A549 (cell line): ENCODE data around the gene CX3CL1. TPM values are rescaled to one million over a fixed set of nuclear protein-coding genes. Genes with fewer than 3 reads are reported as not detected.

Source experiments
- ATAC-seq, 2 experiments: fragments of 200-7000 bp in 1 of 2; fragments of >200 bp in 1 of 2; cut with Nextera tagmentation in 1 of 2; cut with Tn5 transposase in 1 of 2; 3 replicates each; pipeline versions ENCODE4 v1.8.0 to v1.9.1; 2018 to 2020; ENCODE audit warnings: mild to moderate bottlenecking in 1 of 2, moderate library complexity in 1 of 2
- CTCF ChIA-PET: fragments of 300-600 bp; sonication (Branson Sonifier 250); formaldehyde crosslinking; extraction: SDS; loops from one replicate; lab custom pipeline; 2021; ENCODE audit warnings: antibody characterized with exemption, inconsistent platforms; lab: Yijun Ruan, JAX
- POLR2A ChIA-PET: fragments of 350-600 bp; formaldehyde crosslinking; extraction: SDS; loops from one replicate; lab custom pipeline; 2021; ENCODE audit warnings: antibody characterized with exemption, inconsistent platforms; lab: Yijun Ruan, JAX
- DNase-seq, 2 experiments: peaks; one replicate each; pipeline versions ENCODE4 v3.0.0 to v3.0.0-alpha.2; 2011 to 2016; ENCODE audit warnings: low read depth in 1 of 2, low spot score in 1 of 2
- FAIRE-seq: peaks from 2 replicates; lab custom pipeline; 2011; peaks lifted over from hg19 to GRCh38; lab: Jason Lieb, UNC
- H3K27ac ChIP-seq, 2 experiments: fragments of >200 bp; sonication (Bioruptor Twin); formaldehyde crosslinking; 3 replicates each; pipeline ENCODE4 v1.5.1; 2016 to 2017
- H3K4me1 ChIP-seq: fragments of >200 bp; sonication (Bioruptor Twin); formaldehyde crosslinking; 3 replicates; pipeline ENCODE4 v1.6.1; 2016
- H3K4me2 ChIP-seq: fragments of >200 bp; sonication (Bioruptor Twin); formaldehyde crosslinking; 3 replicates; pipeline ENCODE4 v1.6.1; 2016
- H3K4me3 ChIP-seq: fragments of >200 bp; sonication (Bioruptor Twin); formaldehyde crosslinking; 3 replicates; pipeline ENCODE4 v1.5.1; 2016
- H3K9me3 ChIP-seq: fragments of >200 bp; sonication (Bioruptor Twin); formaldehyde crosslinking; 3 replicates; pipeline ENCODE4 v1.6.1; 2016
- CBX8 ChIP-seq: fragments of 200-600 bp; sonication (generic); IDR thresholded peaks from 2 replicates; pipeline ENCODE4 v1.6.1; 2016
- CTCF ChIP-seq: fragments of >200 bp; sonication (Bioruptor Twin); formaldehyde crosslinking; IDR thresholded peaks from 3 replicates; pipeline ENCODE4 v1.5.1; 2016
- ELK1 ChIP-seq: fragments of 150-350 bp; IDR thresholded peaks from 2 replicates; pipeline ENCODE4 v1.6.1; 2014; ENCODE audit warnings: low read depth, mild to moderate bottlenecking, low read length
- EP300 ChIP-seq, 2 experiments: fragments of >200 bp; sonication (Bioruptor Twin); formaldehyde crosslinking; IDR thresholded peaks; 2 replicates in 1 of 2; 3 replicates in 1 of 2; pipeline ENCODE4 v1.6.1; 2016 to 2017
- FOXS1 ChIP-seq: fragments of 250-450 bp; sonication (Bioruptor Pico); IDR thresholded peaks from 2 replicates; pipeline ENCODE4 v1.5.0; 2020; ENCODE audit warnings: mild to moderate bottlenecking, moderate library complexity
- HOXA7 ChIP-seq: fragments of 250-450 bp; sonication (Bioruptor Pico); IDR thresholded peaks from 2 replicates; pipeline ENCODE4 v1.5.0; 2020; ENCODE audit warnings: mild to moderate bottlenecking, moderate library complexity
- HOXB13 ChIP-seq: fragments of 250-450 bp; sonication (Bioruptor Pico); IDR thresholded peaks from 2 replicates; pipeline ENCODE4 v1.5.0; 2020; ENCODE audit warnings: low read depth, mild to moderate bottlenecking, moderate library complexity
- HOXB5 ChIP-seq: fragments of 250-450 bp; sonication (Bioruptor Pico); IDR thresholded peaks from 2 replicates; pipeline ENCODE4 v1.5.0; 2020; ENCODE audit warnings: mild to moderate bottlenecking, moderate library complexity
- JUN ChIP-seq, 2 experiments: fragments of >200 bp; sonication (Bioruptor Twin); formaldehyde crosslinking; IDR thresholded peaks; 2 replicates in 1 of 2; 3 replicates in 1 of 2; pipeline ENCODE4 v1.6.1; 2016 to 2017
- KDM5A ChIP-seq: fragments of 200-600 bp; sonication (generic); IDR thresholded peaks from 2 replicates; pipeline ENCODE4 v1.6.1; 2016; ENCODE audit warnings: antibody characterized with exemption, mild to moderate bottlenecking
- NPAS2 ChIP-seq: fragments of 250-450 bp; sonication (Bioruptor Pico); IDR thresholded peaks from 2 replicates; pipeline ENCODE4 v1.8.0; 2022; ENCODE audit warnings: mild to moderate bottlenecking, moderate library complexity, borderline replicate concordance
- PBX3 ChIP-seq: IDR thresholded peaks from 2 replicates; pipeline ENCODE4 v1.6.1; 2012
- RAD21 ChIP-seq, 2 experiments: fragments of >200 bp in 1 of 2; sonication (Bioruptor Twin) in 1 of 2; formaldehyde crosslinking in 1 of 2; IDR thresholded peaks in 1 of 2; conservative IDR thresholded peaks in 1 of 2; 2 replicates in 1 of 2; 3 replicates in 1 of 2; pipeline ENCODE4 v1.6.1; 2012 to 2018; ENCODE audit warnings: inconsistent platforms in 1 of 2
- RARB ChIP-seq: fragments of 250-450 bp; sonication (Bioruptor Pico); IDR thresholded peaks from 2 replicates; pipeline ENCODE4 v1.8.0; 2021; ENCODE audit warnings: mild to moderate bottlenecking, moderate library complexity
- REST ChIP-seq: fragments of 200-600 bp; sonication (generic); IDR thresholded peaks from 2 replicates; pipeline ENCODE4 v1.6.1; 2016; ENCODE audit warnings: antibody characterized with exemption, mild to moderate bottlenecking, moderate library complexity
- RNF2 ChIP-seq: fragments of 200-600 bp; sonication (generic); IDR thresholded peaks from 2 replicates; pipeline ENCODE4 v1.6.1; 2016; ENCODE audit warnings: low read depth, mild to moderate bottlenecking, antibody characterized with exemption, moderate library complexity, borderline replicate concordance
- SMC3 ChIP-seq: fragments of >200 bp; sonication (Bioruptor Twin); formaldehyde crosslinking; IDR thresholded peaks from 3 replicates; pipeline ENCODE4 v1.6.1; 2018; ENCODE audit warnings: inconsistent platforms
- TFCP2L1 ChIP-seq: fragments of 250-450 bp; sonication (Bioruptor Pico); IDR thresholded peaks from 2 replicates; pipeline ENCODE4 v1.5.0; 2021; ENCODE audit warnings: mild to moderate bottlenecking
- ZSCAN20 ChIP-seq: fragments of 250-450 bp; sonication (Bioruptor Pico); IDR thresholded peaks from 2 replicates; pipeline ENCODE4 v1.8.0; 2022; ENCODE audit warnings: mild to moderate bottlenecking, moderate library complexity
- WGBS: methylation state at CpG from one replicate; pipeline ENCODE4 v1.1.6; 2017; ENCODE audit errors: missing lambda C conversion rate; 5-methylcytosine and 5-hydroxymethylcytosine counted together
- polyA plus RNA-seq, 4 experiments: library from polyadenylated mRNA; depleted of rRNA in 3 of 4; stranded (reverse); fragments of >200 nt; fragmentation: RNase III in 1 of 4; extraction: RNeasy Plus Mini Kit Qiagen cat#74134 plus additional on column Dnase treatment in 1 of 4; gene quantifications; 2 replicates in 3 of 4; 3 replicates in 1 of 4; pipeline ENCODE4 v1.2.3, GENCODE V29; 2011 to 2017

CX3CL1 gene
- polyA plus RNA-seq, 2 of the 4 experiments (the other 2 are of a cell fraction): 0.08 to 0.10 TPM

- DNase-seq (no peak), FAIRE-seq (no peak), ATAC-seq (no peak)
- no peaks in the 10 kb centered on the region for H3K9me3 ChIP-seq
- no peak overlapping the region for H3K4me3 ChIP-seq
- ChIA-PET POLR2A (no interaction called here), CTCF (interaction anchor here (0.5 to 16.7 kb wide), 37 partner anchors 11 to 335 kb away, joined by 3 to 709 read pairs (median 10); partner anchors contain the start of genes CCL17, DOK4, POLR2C and PSME3IP1)
- no peak for TF ChIP-seq REST
- H3K4me2 ChIP-seq: peak overlapping the region; percentile 74; the same call in 2 of the 3 replicates
- peak overlapping the region; percentile 66 to 92; a peak in 5 of 6 replicates for H3K27ac ChIP-seq
- 82% methylated on average over 6 of the region's 6 CpGs for WGBS
- peaks cover 33% of the 10 kb centered on the region for H3K4me1 ChIP-seq
Observed at GRCh38 chr16:57419506-57419905, 47.2 kb downstream of the CX3CL1 start.

- WGBS: 26% methylated on average over 10 of the region's 10 CpGs
- Histone ChIP-seq H3K4me2 (peak overlapping the region; percentile 39), H3K4me1 (peaks cover 31% of the 10 kb centered on the region), H3K4me3 (no peak overlapping the region), H3K27ac (peak overlapping the region in 1 of 2 experiments; percentile 47; a peak in 3 of 6 replicates), H3K9me3 (no peaks in the 10 kb centered on the region)
- DNase-seq: peak; percentile 55 to 72
- peak; percentile 67 to 73 for ATAC-seq
- TF ChIP-seq CTCF (peak; percentile 75), RAD21 (conservative IDR thresholded peaks at IDR 0.05 in 1 of 2, IDR thresholded peaks at IDR 0.05 in 1 of 2) (peak; percentile 82 to 86), SMC3 (peak; percentile 83), CBX8 (no peak)
- FAIRE-seq: no peak
- POLR2A ChIA-PET: interaction anchor here (0.9 to 1.0 kb wide), 2 partner anchors 121 to 122 kb away, joined by 3 read pairs; no protein-coding TSS in a partner anchor
- CTCF ChIA-PET: interaction anchor here (0.7 to 16.7 kb wide), 34 partner anchors 9 to 337 kb away, joined by 3 to 709 read pairs (median 4); partner anchors contain the start of genes ARL2BP, CIAPIN1, COQ9 and CPNE2
Observed at GRCh38 chr16:57422026-57422944, 50.0 kb downstream of the CX3CL1 start.

GRCh38 chr16:57423152-57423551 is 50.9 kb downstream of the CX3CL1 start:
- H3K4me2 ChIP-seq: no peak overlapping the region
- peaks cover 22% of the 10 kb centered on the region for H3K4me1 ChIP-seq
- ChIA-PET POLR2A (interaction anchor here (0.9 kb wide), 1 partner anchor 122 kb away, joined by 3 read pairs; no protein-coding TSS in a partner anchor), CTCF (interaction anchor here (0.9 to 16.7 kb wide), 24 partner anchors 8 to 338 kb away, joined by 3 to 709 read pairs (median 4); partner anchors contain the start of genes ARL2BP, CIAPIN1 and COQ9)
- H3K4me3 ChIP-seq: no peak overlapping the region
- TF ChIP-seq KDM5A (no peak), ZSCAN20 (CRISPR knock-in tag) (no peak), JUN (IDR thresholded peaks at IDR 0.05) (no peak), NPAS2 (CRISPR knock-in tag) (no peak), HOXB13 (CRISPR knock-in tag) (no peak), TFCP2L1 (CRISPR knock-in tag) (no peak), HOXA7 (CRISPR knock-in tag) (no peak), EP300 (IDR thresholded peaks at IDR 0.05) (no peak), HOXB5 (CRISPR knock-in tag) (no peak), ELK1 (no peak), FOXS1 (no peak), RARB (CRISPR knock-in tag) (no peak), RNF2 (no peak), PBX3 (no peak)
- peak overlapping the region in 1 of 2 experiments; percentile 47; a peak in 1 of 6 replicates for H3K27ac ChIP-seq
- ATAC-seq: no peak
- no peak for FAIRE-seq
- WGBS: 89% methylated on average over 2 of the region's 2 CpGs
- H3K9me3 ChIP-seq: no peaks in the 10 kb centered on the region
- no peak for DNase-seq
